ENCODE data around the gene MEIKIN.
"Not testable (repeated sequence)": the region's sequence is repeated elsewhere in the genome, so short reads cannot be mapped to it uniquely, and the experiment has no call there.

MEIKIN gene

DNA sequence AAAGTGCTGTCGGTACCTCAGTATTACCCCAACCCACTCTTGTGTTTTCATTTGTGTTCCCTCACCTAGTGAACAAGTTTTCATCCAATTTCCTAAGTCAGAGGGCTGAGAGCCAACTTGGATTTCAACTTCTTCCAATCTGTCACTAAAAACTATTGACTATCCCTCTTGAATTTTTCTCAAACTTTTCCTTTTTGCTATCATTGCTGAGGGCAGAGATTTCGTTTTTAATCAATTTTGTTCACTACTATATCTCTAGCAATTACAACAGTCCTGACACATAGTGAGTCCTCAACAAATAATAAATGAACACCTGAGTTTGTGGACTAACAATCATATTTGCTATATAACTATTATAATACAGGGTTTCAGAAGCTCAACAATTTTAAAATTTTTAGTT lies 29.0 kb downstream of the MEIKIN start:
- Histone ChIP-seq H3K4me3 (ENCODE audit: low read depth in 1 of 2, low read length in 2 of 2) (no peak overlapping the region), H3K9ac (ENCODE audit: low read depth, low read length) (no peak overlapping the region), H3K9me3 (ENCODE audit: insufficient read depth, low read length, severe bottlenecking) (no peaks in the 10 kb centered on the region), H3K27me3 (ENCODE audit: insufficient read depth, low read length, poor library complexity) (peaks cover 19% of the 10 kb centered on the region), H3K27ac (ENCODE audit: low read length) (no peak overlapping the region), H4K20me1 (ENCODE audit: insufficient read depth, low read length) (no peaks in the 10 kb centered on the region), H3K4me2 (ENCODE audit: insufficient read depth, low read length) (no peak overlapping the region), H3K79me2 (ENCODE audit: insufficient read depth, low read length) (no peaks in the 10 kb centered on the region), H3K36me3 (ENCODE audit: insufficient read depth, low read length) (no peaks in the 10 kb centered on the region), H3K4me1 (ENCODE audit: insufficient read depth, low read length) (no peaks in the 10 kb centered on the region), H2AFZ (ENCODE audit: low read depth, low read length) (no peak overlapping the region)
- no peak for DNase-seq
- ATAC-seq (ENCODE audit: insufficient read depth, low read depth) = no peak
- TF ChIP-seq, protein P1, sequence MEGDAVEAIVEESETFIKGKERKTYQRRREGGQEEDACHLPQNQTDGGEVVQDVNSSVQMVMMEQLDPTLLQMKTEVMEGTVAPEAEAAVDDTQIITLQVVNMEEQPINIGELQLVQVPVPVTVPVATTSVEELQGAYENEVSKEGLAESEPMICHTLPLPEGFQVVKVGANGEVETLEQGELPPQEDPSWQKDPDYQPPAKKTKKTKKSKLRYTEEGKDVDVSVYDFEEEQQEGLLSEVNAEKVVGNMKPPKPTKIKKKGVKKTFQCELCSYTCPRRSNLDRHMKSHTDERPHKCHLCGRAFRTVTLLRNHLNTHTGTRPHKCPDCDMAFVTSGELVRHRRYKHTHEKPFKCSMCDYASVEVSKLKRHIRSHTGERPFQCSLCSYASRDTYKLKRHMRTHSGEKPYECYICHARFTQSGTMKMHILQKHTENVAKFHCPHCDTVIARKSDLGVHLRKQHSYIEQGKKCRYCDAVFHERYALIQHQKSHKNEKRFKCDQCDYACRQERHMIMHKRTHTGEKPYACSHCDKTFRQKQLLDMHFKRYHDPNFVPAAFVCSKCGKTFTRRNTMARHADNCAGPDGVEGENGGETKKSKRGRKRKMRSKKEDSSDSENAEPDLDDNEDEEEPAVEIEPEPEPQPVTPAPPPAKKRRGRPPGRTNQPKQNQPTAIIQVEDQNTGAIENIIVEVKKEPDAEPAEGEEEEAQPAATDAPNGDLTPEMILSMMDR (IDR thresholded peaks at IDR 0.05; ENCODE audit: borderline replicate concordance, extremely low read depth, low read length, poor library complexity, severe bottlenecking) = no peak
- no peak for TF ChIP-seq EZH2 (IDR thresholded peaks at IDR 0.05; ENCODE audit: borderline replicate concordance, low read depth, low read length, severe bottlenecking)

DNA sequence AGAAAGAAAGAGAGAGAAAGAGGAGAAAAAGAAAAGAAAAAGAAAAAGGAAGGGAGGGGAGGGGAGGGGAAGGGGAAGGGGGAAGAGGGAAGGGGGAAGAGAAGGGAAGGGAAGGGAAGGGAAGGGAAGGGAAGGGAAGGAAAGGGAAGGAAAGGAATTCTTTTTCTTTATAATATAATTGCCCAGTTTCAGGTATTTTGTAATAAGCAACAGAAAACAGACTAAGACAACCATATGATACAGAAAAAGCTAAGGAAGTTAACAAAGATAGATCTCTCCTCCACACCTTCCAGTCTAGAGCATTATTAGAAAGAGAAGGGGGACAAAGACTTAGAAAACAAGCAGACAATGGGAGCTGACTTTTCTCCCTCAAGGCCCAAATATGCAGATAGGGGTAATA lies 31.0 kb downstream of the MEIKIN start:
- Histone ChIP-seq H3K27ac (ENCODE audit: low read length) (no peak overlapping the region), H3K36me3 (ENCODE audit: insufficient read depth, low read length) (no peaks in the 10 kb centered on the region), H2AFZ (ENCODE audit: low read depth, low read length) (no peak overlapping the region), H4K20me1 (ENCODE audit: insufficient read depth, low read length) (no peaks in the 10 kb centered on the region), H3K4me3 (ENCODE audit: low read depth in 1 of 2, low read length in 2 of 2) (no peak overlapping the region), H3K27me3 (ENCODE audit: insufficient read depth, low read length, poor library complexity) (peaks cover 19% of the 10 kb centered on the region), H3K9ac (ENCODE audit: low read depth, low read length) (no peak overlapping the region), H3K79me2 (ENCODE audit: insufficient read depth, low read length) (no peaks in the 10 kb centered on the region), H3K9me3 (ENCODE audit: insufficient read depth, low read length, severe bottlenecking) (no peaks in the 10 kb centered on the region), H3K4me2 (ENCODE audit: insufficient read depth, low read length) (no peak overlapping the region), H3K4me1 (ENCODE audit: insufficient read depth, low read length) (no peaks in the 10 kb centered on the region)
- TF ChIP-seq EZH2 (IDR thresholded peaks at IDR 0.05; ENCODE audit: borderline replicate concordance, low read depth, low read length, severe bottlenecking) = no peak
- TF ChIP-seq, protein P1 (IDR thresholded peaks at IDR 0.05; ENCODE audit: borderline replicate concordance, extremely low read depth, low read length, poor library complexity, severe bottlenecking) = no peak
- no peak for ATAC-seq (ENCODE audit: insufficient read depth, low read depth)
- DNase-seq = no peak

DNA sequence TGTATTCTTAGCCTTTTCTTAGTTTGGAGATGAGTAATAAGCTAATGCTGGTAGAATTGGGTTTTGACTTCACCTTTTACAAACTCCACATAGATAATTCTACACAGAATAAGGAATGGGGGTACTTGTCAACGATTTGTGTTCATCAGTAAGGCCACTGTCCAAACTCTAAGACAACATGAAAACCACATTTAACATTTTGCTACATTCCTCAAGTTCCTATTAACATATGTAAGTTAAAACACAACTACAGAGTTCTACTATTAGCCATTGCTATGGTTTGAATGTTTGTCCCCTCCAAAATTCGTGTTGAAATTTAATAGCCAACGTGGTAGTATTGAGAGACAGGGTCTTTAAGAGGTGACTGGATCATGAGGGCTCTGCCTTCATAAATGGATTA lies 31.9 kb downstream of the MEIKIN start:
- no peak for DNase-seq
- ATAC-seq (ENCODE audit: insufficient read depth, low read depth) = no peak
- Histone ChIP-seq H3K9me3 (ENCODE audit: insufficient read depth, low read length, severe bottlenecking) (no peaks in the 10 kb centered on the region), H3K4me3 (ENCODE audit: low read depth in 1 of 2, low read length in 2 of 2) (no peak overlapping the region), H3K9ac (ENCODE audit: low read depth, low read length) (no peak overlapping the region), H4K20me1 (ENCODE audit: insufficient read depth, low read length) (no peaks in the 10 kb centered on the region), H2AFZ (ENCODE audit: low read depth, low read length) (no peak overlapping the region), H3K79me2 (ENCODE audit: insufficient read depth, low read length) (no peaks in the 10 kb centered on the region), H3K27me3 (ENCODE audit: insufficient read depth, low read length, poor library complexity) (peaks cover 19% of the 10 kb centered on the region), H3K4me2 (ENCODE audit: insufficient read depth, low read length) (no peak overlapping the region), H3K36me3 (ENCODE audit: insufficient read depth, low read length) (no peaks in the 10 kb centered on the region), H3K4me1 (ENCODE audit: insufficient read depth, low read length) (no peaks in the 10 kb centered on the region), H3K27ac (ENCODE audit: low read length) (no peak overlapping the region)
- no peak for TF ChIP-seq EZH2 (IDR thresholded peaks at IDR 0.05; ENCODE audit: borderline replicate concordance, low read depth, low read length, severe bottlenecking)
- TF ChIP-seq, protein P1 (IDR thresholded peaks at IDR 0.05; ENCODE audit: borderline replicate concordance, extremely low read depth, low read length, poor library complexity, severe bottlenecking) = no peak

DNA sequence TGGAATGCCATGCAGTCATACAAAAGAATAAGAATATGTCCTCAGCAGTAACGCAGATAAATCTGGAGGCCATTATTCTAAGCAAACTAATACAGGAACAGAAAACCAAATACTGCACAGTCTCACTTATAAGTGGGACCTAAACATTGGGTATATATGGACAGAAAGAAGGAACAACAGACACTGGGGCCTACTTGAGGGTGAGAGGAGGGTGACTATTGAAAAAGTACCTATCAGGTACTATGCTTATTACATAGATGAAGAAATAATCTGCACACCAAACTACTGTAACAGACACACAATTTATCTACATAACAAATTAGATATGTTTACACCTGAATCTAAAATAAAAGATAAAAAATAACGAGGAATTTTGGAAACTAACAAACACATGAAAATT lies 38.8 kb downstream of the MEIKIN start:
- Histone ChIP-seq H3K27me3 (ENCODE audit: insufficient read depth, low read length, poor library complexity) (no peaks in the 10 kb centered on the region), H3K4me3 (ENCODE audit: low read depth in 1 of 2, low read length in 2 of 2) (no peak overlapping the region), H3K27ac (ENCODE audit: low read length) (no peak overlapping the region), H3K4me2 (ENCODE audit: insufficient read depth, low read length) (no peak overlapping the region), H3K36me3 (ENCODE audit: insufficient read depth, low read length) (no peaks in the 10 kb centered on the region), H2AFZ (ENCODE audit: low read depth, low read length) (no peak overlapping the region), H3K4me1 (ENCODE audit: insufficient read depth, low read length) (no peaks in the 10 kb centered on the region), H4K20me1 (ENCODE audit: insufficient read depth, low read length) (no peaks in the 10 kb centered on the region), H3K79me2 (ENCODE audit: insufficient read depth, low read length) (no peaks in the 10 kb centered on the region), H3K9ac (ENCODE audit: low read depth, low read length) (no peak overlapping the region), H3K9me3 (ENCODE audit: insufficient read depth, low read length, severe bottlenecking) (peaks cover 2% of the 10 kb centered on the region)
- DNase-seq (no peak), ATAC-seq (ENCODE audit: insufficient read depth, low read depth) (no peak)
- no peak for TF ChIP-seq EZH2 (IDR thresholded peaks at IDR 0.05; ENCODE audit: borderline replicate concordance, low read depth, low read length, severe bottlenecking)
- TF ChIP-seq, protein P1 (IDR thresholded peaks at IDR 0.05; ENCODE audit: borderline replicate concordance, extremely low read depth, low read length, poor library complexity, severe bottlenecking) = no peak

DNA sequence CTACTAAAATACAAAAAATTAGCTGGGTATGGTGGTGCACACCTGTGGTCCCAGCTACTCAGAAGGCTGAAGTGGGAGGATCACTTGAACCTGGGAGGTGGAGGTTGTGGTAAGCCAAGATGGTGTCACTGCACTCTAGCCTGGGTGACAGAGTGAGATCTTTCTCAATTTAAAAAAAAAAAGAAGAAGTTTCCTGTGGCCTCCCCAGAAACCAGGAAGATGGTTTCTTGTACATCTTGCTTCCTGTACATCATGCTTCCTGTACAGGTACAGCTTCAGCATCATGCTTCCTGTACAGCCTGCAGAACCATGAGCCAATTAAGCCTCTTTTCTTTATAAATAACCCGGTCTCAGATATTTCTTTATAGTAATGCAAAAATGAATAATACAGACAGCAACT lies 43.2 kb downstream of the MEIKIN start:
- not testable (repeated sequence) for H3K36me3 ChIP-seq (ENCODE audit: insufficient read depth, low read length); H3K4me3 ChIP-seq (ENCODE audit: low read depth in 1 of 2, low read length in 2 of 2); H3K4me2 ChIP-seq (ENCODE audit: insufficient read depth, low read length); H3K9me3 ChIP-seq (ENCODE audit: insufficient read depth, low read length, severe bottlenecking); DNase-seq; H3K4me1 ChIP-seq (ENCODE audit: insufficient read depth, low read length); ATAC-seq (ENCODE audit: insufficient read depth, low read depth); H2AFZ ChIP-seq (ENCODE audit: low read depth, low read length); H3K27me3 ChIP-seq (ENCODE audit: insufficient read depth, low read length, poor library complexity); H3K27ac ChIP-seq (ENCODE audit: low read length); H3K79me2 ChIP-seq (ENCODE audit: insufficient read depth, low read length); H3K9ac ChIP-seq (ENCODE audit: low read depth, low read length); H4K20me1 ChIP-seq (ENCODE audit: insufficient read depth, low read length)

All from DND-41 (cell line).